T-helper 2 cell treated with Interferon-gamma antibody and Interleukin-4, amounts not matched to agents 5 μg/mL and 100 μg/mL, for 36 hours (primary cell): Measurements from ENCODE around the gene ATXN1.

Experiments
- DNase-seq: peaks from one replicate; pipeline ENCODE4 v3.0.0; 2021; ENCODE audit warnings: low spot score
- H3K27ac Mint-ChIP-seq: one replicate; pipeline ENCODE4 v1.8.0; 2021; ENCODE audit warnings: mild to moderate bottlenecking, mixed read lengths
- H3K27me3 Mint-ChIP-seq: one replicate; pipeline ENCODE4 v1.8.0; 2021; ENCODE audit warnings: low read depth, mixed read lengths
- H3K36me3 Mint-ChIP-seq: one replicate; pipeline ENCODE4 v1.8.0; 2021; ENCODE audit warnings: low read depth, mixed read lengths
- H3K4me1 Mint-ChIP-seq: one replicate; pipeline ENCODE4 v1.8.0; 2021; ENCODE audit warnings: low read depth, mixed read lengths
- H3K4me3 Mint-ChIP-seq: one replicate; pipeline ENCODE4 v1.8.0; 2022; ENCODE audit warnings: mild to moderate bottlenecking, moderate library complexity, mixed read lengths
- H3K9me3 Mint-ChIP-seq: one replicate; pipeline ENCODE4 v1.8.0; 2021; ENCODE audit warnings: mixed read lengths

The ATXN1 gene

DNA sequence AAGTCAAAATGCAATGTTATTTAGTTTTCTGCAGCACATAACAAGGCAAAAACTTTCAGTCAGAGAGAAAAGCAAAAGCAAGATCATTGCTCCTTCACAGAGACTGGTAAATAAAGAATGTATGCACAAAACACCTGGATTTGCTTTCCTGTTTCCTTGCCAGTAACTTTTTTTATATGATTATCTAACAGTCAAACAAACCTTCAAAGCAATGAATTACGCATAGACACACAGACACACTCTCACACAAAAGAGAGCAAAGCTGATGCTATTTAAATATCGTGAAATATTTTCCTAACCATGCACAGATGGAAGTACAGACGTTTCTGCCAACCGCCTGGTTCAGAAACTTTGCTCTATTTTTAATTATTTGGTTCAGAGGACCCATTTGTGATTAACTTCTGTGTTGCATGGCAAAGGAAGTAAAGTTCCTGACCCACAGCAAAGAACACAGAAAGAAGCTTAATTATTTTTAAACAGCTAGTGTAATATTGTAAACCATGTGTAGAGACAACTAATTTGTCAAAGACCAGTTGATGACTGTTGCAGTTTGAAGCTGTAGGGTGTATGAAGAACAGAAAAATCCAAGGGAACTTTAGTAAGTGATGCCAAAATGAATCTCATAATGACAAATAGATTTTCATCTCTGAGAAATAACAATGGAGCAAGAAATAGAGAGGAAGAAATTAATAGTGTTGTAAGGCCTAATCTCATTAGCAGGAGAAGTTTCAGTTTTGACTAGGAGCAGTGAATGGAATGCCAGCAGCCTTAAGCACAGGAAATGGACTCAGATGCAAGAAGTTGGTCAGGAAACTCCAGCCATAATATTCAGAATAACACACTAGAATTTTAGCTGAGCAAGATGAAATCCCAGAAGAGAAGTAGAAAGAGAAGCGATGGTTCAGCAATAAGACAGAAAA, 24.1 kb downstream of the ATXN1 start:
- no peak overlapping the region for H3K27ac Mint-ChIP-seq
- H3K27me3 Mint-ChIP-seq = no peaks in the 10 kb centered on the region
- H3K4me3 Mint-ChIP-seq = no peak overlapping the region
- DNase-seq = no peak
- H3K4me1 Mint-ChIP-seq = peaks cover 61% of the 10 kb centered on the region
- peaks cover 58% of the 10 kb centered on the region for H3K36me3 Mint-ChIP-seq
- H3K9me3 Mint-ChIP-seq = no peaks in the 10 kb centered on the region

DNA sequence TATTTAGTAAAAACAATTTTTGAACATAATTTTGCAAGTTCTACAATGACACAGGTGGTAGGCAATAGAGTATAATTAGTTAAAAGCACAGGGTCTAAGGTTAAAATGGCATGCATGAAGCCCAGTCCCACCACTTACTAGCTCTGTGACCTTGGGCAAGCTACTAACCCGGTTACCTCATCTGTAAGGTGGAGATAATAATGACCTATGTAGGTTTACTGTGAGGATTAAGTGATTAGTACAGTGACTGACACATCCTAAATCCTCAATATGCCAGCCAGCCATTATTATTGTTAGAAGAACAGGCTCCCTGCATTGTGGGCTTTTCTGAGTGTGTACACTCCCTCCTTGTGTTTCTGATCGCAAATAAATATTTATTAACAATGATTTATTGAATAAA, 26.2 kb downstream of the ATXN1 start:
- peaks cover 53% of the 10 kb centered on the region for H3K36me3 Mint-ChIP-seq

DNA sequence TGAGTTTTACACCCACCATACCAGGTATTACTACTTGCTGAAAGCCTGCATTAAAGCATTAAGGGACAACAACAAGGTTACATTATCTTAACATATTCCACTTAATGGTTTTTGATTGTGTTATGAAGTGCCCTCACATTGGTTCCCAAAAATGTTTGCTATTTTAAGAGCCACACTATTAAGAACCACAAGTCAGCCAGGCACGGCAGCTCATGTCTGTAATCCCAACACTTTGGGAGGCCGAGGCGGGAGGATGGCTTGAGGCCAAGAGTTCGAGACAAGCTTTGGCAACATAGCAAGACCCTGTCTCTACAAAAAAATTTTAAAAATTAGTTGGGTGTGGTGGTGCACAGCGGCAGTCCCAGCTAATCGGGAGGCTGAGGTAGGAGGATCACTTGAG, 28.2 kb downstream of the ATXN1 start:
- H3K4me3 Mint-ChIP-seq = peak overlapping the region; percentile 78
- H3K9me3 Mint-ChIP-seq = no peaks in the 10 kb centered on the region
- no peaks in the 10 kb centered on the region for H3K27me3 Mint-ChIP-seq
- H3K4me1 Mint-ChIP-seq = peaks cover 72% of the 10 kb centered on the region
- no peak for DNase-seq
- peaks cover 47% of the 10 kb centered on the region for H3K36me3 Mint-ChIP-seq
- peak overlapping the region; percentile 89 for H3K27ac Mint-ChIP-seq

More for the DNA sequence above, 26.2 kb downstream of the ATXN1 start:
- Mint-ChIP-seq H3K27ac (no peak overlapping the region), H3K4me3 (no peak overlapping the region), H3K9me3 (no peaks in the 10 kb centered on the region), H3K4me1 (peaks cover 60% of the 10 kb centered on the region), H3K27me3 (no peaks in the 10 kb centered on the region)
- no peak for DNase-seq

DNA sequence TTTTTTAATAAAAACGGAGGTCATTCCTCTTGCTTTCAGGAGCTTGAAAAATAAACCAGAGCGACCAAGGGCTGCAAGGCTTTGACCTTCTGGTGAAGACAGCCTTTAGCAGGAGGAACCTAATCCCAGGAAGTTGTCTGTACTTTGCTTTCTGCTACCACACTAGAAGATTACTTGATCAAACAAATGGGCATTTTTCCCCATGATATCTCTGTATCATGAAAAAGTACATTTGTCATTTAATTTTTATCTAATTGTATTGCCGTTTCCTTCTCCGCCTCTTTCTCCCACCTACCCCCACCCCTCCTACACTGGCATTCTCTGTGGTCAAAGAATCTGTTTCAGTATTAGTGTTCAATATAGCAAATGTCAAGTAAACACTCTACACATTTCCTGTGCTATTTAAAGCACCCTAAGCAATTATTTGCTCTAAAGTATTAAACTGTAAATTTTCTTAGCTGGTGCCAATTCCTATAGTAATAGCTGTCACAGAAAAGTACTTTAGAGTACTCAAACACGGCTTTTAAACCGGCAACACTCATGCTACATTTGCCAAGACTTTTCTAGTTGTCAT, 29.7 kb downstream of the ATXN1 start:
- Mint-ChIP-seq H3K27me3 (no peaks in the 10 kb centered on the region), H3K36me3 (peaks cover 41% of the 10 kb centered on the region), H3K9me3 (no peaks in the 10 kb centered on the region), H3K4me1 (peaks cover 71% of the 10 kb centered on the region), H3K4me3 (peak overlapping the region; percentile 78), H3K27ac (peak overlapping the region; percentile 89)
- peak; percentile 61 for DNase-seq

DNA sequence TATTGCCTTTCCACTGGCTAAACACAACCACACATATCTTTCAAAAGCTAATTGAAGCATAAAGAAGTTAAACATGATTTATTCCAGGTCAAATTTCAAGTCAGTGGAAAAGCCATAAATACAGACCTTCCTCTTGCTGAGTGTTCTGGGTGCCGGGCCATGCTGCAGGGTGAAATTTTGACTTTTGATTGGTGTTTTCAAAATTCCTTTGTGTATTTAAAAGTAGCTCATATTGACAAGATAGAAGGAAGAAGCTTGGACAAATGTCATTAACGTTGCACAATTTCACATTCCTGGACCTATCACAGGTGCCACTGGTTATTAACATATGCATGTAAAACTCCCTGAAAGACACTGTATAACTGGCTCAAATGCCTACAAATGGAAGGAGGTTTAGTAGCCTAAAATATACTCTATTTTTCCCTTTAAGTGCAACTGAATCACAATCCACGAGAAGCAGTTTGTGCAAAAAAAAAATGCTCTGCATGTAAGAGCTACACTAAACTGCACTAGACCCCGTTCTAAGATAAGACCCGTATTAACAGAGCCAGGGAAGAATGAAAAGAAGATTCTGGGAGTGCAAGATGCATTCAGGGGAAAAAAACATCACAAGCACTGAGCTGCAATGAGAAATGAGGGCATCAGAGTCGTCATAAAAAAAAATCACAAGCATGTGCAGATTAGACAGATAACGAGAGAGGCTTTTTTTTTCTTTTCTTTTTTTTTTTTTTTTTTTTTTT, 30.4 kb downstream of the ATXN1 start:
- Mint-ChIP-seq H3K4me3 (peak overlapping the region; percentile 78), H3K4me1 (peaks cover 69% of the 10 kb centered on the region), H3K9me3 (no peaks in the 10 kb centered on the region), H3K36me3 (peaks cover 39% of the 10 kb centered on the region), H3K27me3 (no peaks in the 10 kb centered on the region), H3K27ac (peak overlapping the region; percentile 89)
- no peak for DNase-seq

DNA sequence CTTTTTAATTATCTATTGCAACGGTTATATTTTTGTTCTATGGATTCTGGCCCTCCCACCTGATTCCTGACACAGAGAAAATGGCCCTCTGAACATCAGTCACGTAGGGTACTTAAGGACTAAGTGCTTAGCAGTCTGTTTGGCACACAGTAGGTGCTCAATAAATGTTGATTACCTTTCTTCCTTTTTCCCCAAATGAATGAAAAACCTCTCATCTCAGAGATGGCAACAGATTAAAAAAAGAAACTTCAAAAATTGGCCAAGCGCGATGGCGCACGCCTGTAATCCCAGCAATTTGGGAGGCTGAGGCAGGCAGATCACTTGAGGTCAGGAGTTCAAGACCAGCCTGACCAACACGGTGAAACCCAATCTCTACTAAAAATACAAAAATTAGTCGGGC, 31.5 kb downstream of the ATXN1 start:
- Mint-ChIP-seq H3K27ac (peak overlapping the region; percentile 61), H3K4me1 (peaks cover 75% of the 10 kb centered on the region), H3K27me3 (no peaks in the 10 kb centered on the region), H3K9me3 (no peaks in the 10 kb centered on the region), H3K4me3 (peak overlapping the region; percentile 38), H3K36me3 (peaks cover 38% of the 10 kb centered on the region)
- no peak for DNase-seq

DNA sequence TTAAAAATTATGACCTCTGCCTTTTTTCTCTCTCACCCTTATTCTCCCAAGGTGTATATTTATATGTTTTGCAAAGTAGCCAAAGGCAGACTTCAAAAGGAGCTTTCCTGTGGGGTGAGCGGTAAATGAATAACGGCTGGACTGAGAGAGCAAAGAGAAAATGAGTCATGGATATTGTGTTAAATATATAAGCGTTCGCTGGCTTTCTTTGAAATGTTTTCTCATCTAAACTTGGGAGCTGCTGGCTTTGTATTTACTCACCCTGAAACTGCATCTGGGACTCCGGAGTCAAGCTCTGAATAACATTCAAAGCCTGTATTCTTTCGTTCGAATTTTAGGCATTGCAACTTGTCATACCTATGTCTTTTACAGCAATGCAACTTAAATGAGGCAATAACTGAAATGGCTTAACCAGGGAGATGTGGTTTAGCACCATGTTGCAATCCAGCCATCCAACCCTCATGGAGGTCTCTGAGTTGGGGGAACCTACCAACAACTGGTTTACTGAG, 32.0 kb downstream of the ATXN1 start:
- H3K4me3 Mint-ChIP-seq = peak overlapping the region; percentile 38
- H3K27ac Mint-ChIP-seq = peak overlapping the region; percentile 61
- DNase-seq = no peak
- H3K27me3 Mint-ChIP-seq = no peaks in the 10 kb centered on the region
- H3K36me3 Mint-ChIP-seq = peaks cover 35% of the 10 kb centered on the region
- peaks cover 76% of the 10 kb centered on the region for H3K4me1 Mint-ChIP-seq
- no peaks in the 10 kb centered on the region for H3K9me3 Mint-ChIP-seq

DNA sequence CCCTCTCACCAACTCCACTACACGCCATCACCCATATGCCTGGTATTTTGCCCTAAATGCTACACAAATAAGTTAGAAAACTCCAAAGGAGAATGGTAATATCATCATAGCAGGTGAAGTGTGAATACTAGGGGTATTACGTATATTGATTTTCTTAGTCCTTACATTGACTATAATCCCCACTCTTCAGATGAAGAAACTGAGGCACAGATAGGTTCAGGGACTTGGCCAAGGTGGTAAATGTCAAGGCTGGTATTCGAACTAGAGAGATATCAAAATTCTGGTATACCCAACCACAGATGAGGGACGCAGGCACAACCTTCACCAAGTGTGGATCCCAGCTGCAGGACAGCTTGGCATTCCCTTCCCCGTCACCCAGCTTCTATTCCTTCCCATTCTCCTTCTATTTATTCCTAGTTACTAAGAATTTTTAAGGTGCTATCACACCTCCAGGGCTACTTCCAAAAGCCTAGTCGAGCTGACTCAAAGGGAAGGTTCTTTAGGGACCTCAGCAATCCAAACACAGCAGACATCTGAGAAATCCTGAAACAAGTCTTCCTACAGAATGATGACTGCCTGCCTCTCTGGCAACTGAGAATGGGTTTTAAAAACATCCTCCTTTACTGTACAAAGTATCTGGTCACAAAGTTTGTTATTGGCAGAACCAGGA, 32.6 kb downstream of the ATXN1 start:
- Mint-ChIP-seq H3K36me3 (peaks cover 29% of the 10 kb centered on the region), H3K27me3 (no peaks in the 10 kb centered on the region), H3K27ac (peak overlapping the region; percentile 61), H3K9me3 (no peaks in the 10 kb centered on the region), H3K4me3 (no peak overlapping the region), H3K4me1 (peaks cover 77% of the 10 kb centered on the region)
- DNase-seq = no peak

DNA sequence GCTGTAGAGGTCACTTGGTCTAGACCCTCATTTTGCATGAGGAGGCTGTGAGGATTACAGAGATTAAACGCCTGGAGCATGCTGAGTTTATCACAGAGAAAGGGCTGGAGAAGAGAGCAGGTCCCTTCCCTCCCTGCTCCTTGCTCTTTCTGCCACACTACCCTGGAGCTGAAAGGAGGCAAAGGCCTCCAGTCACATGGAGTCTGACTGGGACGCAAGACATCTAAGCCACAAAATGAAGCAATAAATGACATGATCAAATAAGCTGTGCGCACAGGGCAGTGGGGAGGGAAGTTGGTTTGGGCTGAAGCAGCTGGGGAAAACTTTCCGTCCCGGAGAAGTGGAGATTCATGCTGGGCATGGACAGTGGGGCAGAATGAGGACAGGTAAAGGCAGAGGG, 33.3 kb downstream of the ATXN1 start:
- Mint-ChIP-seq H3K4me3 (no peak overlapping the region), H3K4me1 (peaks cover 76% of the 10 kb centered on the region)

DNA sequence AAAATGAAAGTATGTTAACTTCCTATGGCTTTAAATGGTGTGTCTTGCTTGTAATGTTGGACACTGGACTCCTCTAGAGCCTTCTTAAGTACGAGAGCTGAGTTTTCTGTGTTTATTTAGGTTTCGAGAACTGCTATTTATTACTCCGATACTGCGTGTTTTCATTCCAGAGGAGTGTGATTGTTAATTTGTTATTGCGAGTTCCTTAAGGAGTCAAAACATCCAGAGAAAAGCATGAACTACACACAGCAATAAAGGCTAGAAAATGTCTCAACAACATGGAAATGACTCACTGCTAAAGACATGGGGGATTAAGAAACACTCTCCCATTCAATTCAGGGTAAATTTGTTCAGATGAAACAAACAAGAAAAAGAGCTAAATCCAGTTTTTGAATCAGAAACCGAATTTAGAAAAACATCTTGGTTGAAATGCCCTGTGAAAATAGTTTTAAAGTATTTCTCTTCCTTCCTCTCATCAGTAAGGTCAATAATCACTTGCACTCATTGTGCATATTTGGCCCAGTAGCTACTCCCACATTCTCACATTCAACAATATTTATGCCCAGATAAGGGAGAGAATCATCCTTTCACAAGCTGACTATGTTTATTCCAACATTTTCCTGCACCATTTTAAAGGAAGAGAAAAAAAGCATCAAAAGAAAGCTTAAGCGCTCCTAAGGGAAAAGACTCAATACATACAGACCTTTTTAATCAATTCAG, 36.0 kb downstream of the ATXN1 start:
- no peaks in the 10 kb centered on the region for H3K9me3 Mint-ChIP-seq
- no peak overlapping the region for H3K27ac Mint-ChIP-seq
- peaks cover 26% of the 10 kb centered on the region for H3K36me3 Mint-ChIP-seq
- H3K4me1 Mint-ChIP-seq = peaks cover 56% of the 10 kb centered on the region
- no peak overlapping the region for H3K4me3 Mint-ChIP-seq
- no peak for DNase-seq
- H3K27me3 Mint-ChIP-seq = no peaks in the 10 kb centered on the region

More for the DNA sequence above, 33.3 kb downstream of the ATXN1 start:
- peaks cover 29% of the 10 kb centered on the region for H3K36me3 Mint-ChIP-seq
- H3K9me3 Mint-ChIP-seq = no peaks in the 10 kb centered on the region
- H3K27ac Mint-ChIP-seq = no peak overlapping the region
- DNase-seq = no peak
- no peaks in the 10 kb centered on the region for H3K27me3 Mint-ChIP-seq

DNA sequence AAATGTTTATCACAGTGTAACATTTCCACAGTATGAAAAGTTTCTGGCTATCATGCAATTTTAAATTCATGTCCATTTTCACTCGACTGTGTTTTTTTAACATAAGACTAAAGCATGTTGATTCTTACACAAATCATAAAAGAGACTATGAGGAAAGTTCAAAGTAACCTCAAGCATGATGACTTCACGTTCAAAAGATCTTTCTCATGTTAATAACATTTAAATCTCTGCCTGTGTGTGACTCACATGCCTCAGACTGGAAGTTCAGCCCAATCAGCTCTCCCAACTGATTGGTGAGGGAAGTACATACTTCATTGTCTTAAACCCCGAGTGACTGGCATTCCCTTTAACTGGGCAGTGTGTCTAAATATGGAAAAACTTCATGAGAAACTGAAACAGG, 37.4 kb downstream of the ATXN1 start:
- H3K4me1 Mint-ChIP-seq = peaks cover 50% of the 10 kb centered on the region
- peaks cover 25% of the 10 kb centered on the region for H3K36me3 Mint-ChIP-seq
- H3K9me3 Mint-ChIP-seq = no peaks in the 10 kb centered on the region
- H3K4me3 Mint-ChIP-seq = no peak overlapping the region
- no peak overlapping the region for H3K27ac Mint-ChIP-seq
- no peaks in the 10 kb centered on the region for H3K27me3 Mint-ChIP-seq
- no peak for DNase-seq

DNA sequence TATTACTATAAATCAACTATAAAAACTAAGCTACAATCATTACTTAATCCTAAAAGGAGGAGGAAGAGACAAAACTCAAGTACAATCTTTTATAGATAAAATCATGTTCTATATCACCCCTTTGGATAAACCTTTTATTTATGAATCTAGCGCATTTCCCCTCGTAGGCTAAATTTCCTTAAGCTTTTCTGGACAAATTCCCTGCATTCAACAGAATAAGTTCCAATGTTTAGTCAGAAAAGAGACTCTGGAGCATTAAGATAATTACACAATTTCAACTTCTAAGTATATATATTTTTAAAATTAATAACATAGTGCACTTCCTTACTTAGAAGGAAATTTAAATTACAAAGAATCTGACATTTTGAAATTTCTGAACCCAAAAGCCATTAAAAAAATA, 37.9 kb downstream of the ATXN1 start:
- no peaks in the 10 kb centered on the region for H3K27me3 Mint-ChIP-seq
- peaks cover 48% of the 10 kb centered on the region for H3K4me1 Mint-ChIP-seq
- no peaks in the 10 kb centered on the region for H3K9me3 Mint-ChIP-seq
- H3K4me3 Mint-ChIP-seq = no peak overlapping the region
- DNase-seq = no peak
- H3K36me3 Mint-ChIP-seq = peaks cover 25% of the 10 kb centered on the region
- H3K27ac Mint-ChIP-seq = no peak overlapping the region

DNA sequence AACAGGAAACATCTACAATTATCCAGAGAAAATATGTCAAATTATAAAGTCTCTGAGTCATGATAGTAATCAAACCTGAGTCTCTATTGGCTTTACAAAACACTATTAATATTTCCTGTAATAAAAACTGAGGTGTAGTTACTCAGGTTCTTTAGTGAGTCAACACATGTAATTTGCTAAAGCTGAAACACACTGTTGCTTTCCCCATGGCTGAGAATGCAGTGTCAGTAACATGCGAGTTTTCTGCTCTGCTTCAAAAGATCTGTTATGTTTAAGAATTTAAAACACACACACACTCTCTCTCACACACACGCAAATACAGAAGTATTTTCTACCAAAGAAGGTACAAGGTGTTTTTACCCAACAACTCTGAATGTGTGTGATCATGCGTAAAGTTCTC, 38.6 kb downstream of the ATXN1 start:
- H3K4me1 Mint-ChIP-seq = peaks cover 47% of the 10 kb centered on the region
- DNase-seq = no peak
- H3K4me3 Mint-ChIP-seq = no peak overlapping the region
- no peaks in the 10 kb centered on the region for H3K27me3 Mint-ChIP-seq
- no peak overlapping the region for H3K27ac Mint-ChIP-seq
- H3K9me3 Mint-ChIP-seq = no peaks in the 10 kb centered on the region
- peaks cover 25% of the 10 kb centered on the region for H3K36me3 Mint-ChIP-seq
